Vagina (tissue), 2 donors: ENCODE data around the gene LIFR. TPM values are rescaled to one million over a fixed set of nuclear protein-coding genes. Genes with fewer than 3 reads are reported as not detected.

Source experiments
- DNase-seq, 2 donors: peaks; one replicate each; pipeline ENCODE4 v3.0.0-alpha.2; 2017; ENCODE audit errors: extremely low spot score in 2 of 2
- H3K27ac ChIP-seq: fragments of 200-600 bp; sonication (generic); one replicate; pipeline ENCODE4 v1.5.1; 2019
- H3K27me3 ChIP-seq: fragments of 200-600 bp; sonication (generic); one replicate; pipeline ENCODE4 v1.5.1; 2019
- H3K36me3 ChIP-seq, 2 donors: fragments of 200-600 bp; sonication (generic); one replicate each; pipeline ENCODE4 v1.5.1; 2017 to 2019
- H3K4me1 ChIP-seq: fragments of 200-600 bp; sonication (generic); one replicate; pipeline ENCODE4 v1.5.1; 2019
- H3K4me3 ChIP-seq, 2 donors: fragments of 200-600 bp; sonication (generic); 1 replicate in 1 of 2; 2 replicates in 1 of 2; pipeline ENCODE4 v1.5.1; 2016 to 2019
- H3K9me3 ChIP-seq: fragments of 200-600 bp; sonication (generic); one replicate; pipeline ENCODE4 v1.5.1; 2019
- CTCF ChIP-seq, 3 experiments: fragments of 450-650 bp in 2 of 3; fragments of 200-600 bp in 1 of 3; sonication (generic) in 1 of 3; IDR thresholded peaks; one replicate each; pipeline ENCODE4 v1.5.1; 2017 to 2019; ENCODE audit warnings: antibody characterized with exemption in 3 of 3, mild to moderate bottlenecking in 2 of 3, moderate library complexity in 2 of 3
- POLR2A ChIP-seq, 2 donors: fragments of 450-650 bp; IDR thresholded peaks; one replicate each; pipeline ENCODE4 v1.6.1; 2017; ENCODE audit warnings: antibody characterized with exemption in 2 of 2, mild to moderate bottlenecking in 2 of 2, moderate library complexity in 2 of 2
- POLR2AphosphoS5 ChIP-seq, 2 donors: sonication (generic); formaldehyde crosslinking; IDR thresholded peaks; one replicate each; pipeline ENCODE4 v1.9.0; 2017; ENCODE audit warnings: antibody characterized with exemption in 2 of 2, mild to moderate bottlenecking in 2 of 2, low read depth in 1 of 2; ENCODE audit not compliant: insufficient read depth in 1 of 2
- intact Hi-C: fragments of 100-400 bp; cut with DNase I; formaldehyde crosslinking; loops from one replicate; pipeline ENCODE4 v1.15.1; 2023
- total RNA-seq: library from RNA; depleted of rRNA; stranded (reverse); fragments of >200 nt; gene quantifications from one replicate; pipeline ENCODE4 v1.2.3, GENCODE V29; 2016

LIFR gene
- total RNA-seq, 1 donor from 2014 or later: 63.3 TPM

- no peaks in the 10 kb centered on the region for H3K27me3 ChIP-seq
- no peak overlapping the region for H3K27ac ChIP-seq
- intact Hi-C loops: no loop called here
- no peaks in the 10 kb centered on the region for H3K9me3 ChIP-seq
- TF ChIP-seq POLR2AphosphoS5 (IDR thresholded peaks at IDR 0.05; ENCODE audit: insufficient read depth in 1 of 2, low read depth in 1 of 2): no peak
- TF ChIP-seq POLR2A (IDR thresholded peaks at IDR 0.05): no peak
- TF ChIP-seq CTCF (IDR thresholded peaks at IDR 0.05): no peak
- no peaks in the 10 kb centered on the region for H3K36me3 ChIP-seq
- no peak for DNase-seq
- H3K4me3 ChIP-seq: no peak overlapping the region
- no peaks in the 10 kb centered on the region for H3K4me1 ChIP-seq
Measured at GRCh38 chr5:38479315-38479904, 77.0 kb downstream of the LIFR start.

- Histone ChIP-seq H3K4me1 (no peaks in the 10 kb centered on the region), H3K36me3 (no peaks in the 10 kb centered on the region), H3K27me3 (no peaks in the 10 kb centered on the region), H3K27ac (no peak overlapping the region), H3K4me3 (no peak overlapping the region), H3K9me3 (no peaks in the 10 kb centered on the region)
- intact Hi-C loops: no loop called here
- DNase-seq: no peak
- no peak for TF ChIP-seq POLR2A (IDR thresholded peaks at IDR 0.05)
- no peak for TF ChIP-seq CTCF (IDR thresholded peaks at IDR 0.05)
- TF ChIP-seq POLR2AphosphoS5 (IDR thresholded peaks at IDR 0.05; ENCODE audit: insufficient read depth in 1 of 2, low read depth in 1 of 2): no peak
Measured at GRCh38 chr5:38478878-38479277, 77.6 kb downstream of the LIFR start.

GRCh38 chr5:38478166-38478565, 78.3 kb downstream of the LIFR start:
- no peaks in the 10 kb centered on the region for H3K36me3 ChIP-seq
- TF ChIP-seq POLR2A (IDR thresholded peaks at IDR 0.05) (no peak), POLR2AphosphoS5 (IDR thresholded peaks at IDR 0.05; ENCODE audit: insufficient read depth in 1 of 2, low read depth in 1 of 2) (no peak), CTCF (IDR thresholded peaks at IDR 0.05) (no peak)
- H3K27ac ChIP-seq: no peak overlapping the region
- intact Hi-C loops: no loop called here
- H3K27me3 ChIP-seq: no peaks in the 10 kb centered on the region
- no peak for DNase-seq
- no peak overlapping the region for H3K4me3 ChIP-seq
- no peaks in the 10 kb centered on the region for H3K4me1 ChIP-seq
- H3K9me3 ChIP-seq: no peaks in the 10 kb centered on the region

GRCh38 chr5:38473008-38473407, 83.4 kb downstream of the LIFR start:
- Histone ChIP-seq H3K27me3 (no peaks in the 10 kb centered on the region), H3K9me3 (no peaks in the 10 kb centered on the region), H3K4me3 (no peak overlapping the region), H3K36me3 (no peaks in the 10 kb centered on the region), H3K27ac (no peak overlapping the region), H3K4me1 (peaks cover 20% of the 10 kb centered on the region)
- DNase-seq: no peak
- intact Hi-C loops: no loop called here
- no peak for TF ChIP-seq CTCF (IDR thresholded peaks at IDR 0.05)
- peak in 1 of 2 donors; percentile 13 for TF ChIP-seq POLR2AphosphoS5 (IDR thresholded peaks at IDR 0.05; ENCODE audit: insufficient read depth in 1 of 2, low read depth in 1 of 2)
- no peak for TF ChIP-seq POLR2A (IDR thresholded peaks at IDR 0.05)

- H3K9me3 ChIP-seq: no peaks in the 10 kb centered on the region
- TF ChIP-seq CTCF (IDR thresholded peaks at IDR 0.05) (no peak), POLR2AphosphoS5 (IDR thresholded peaks at IDR 0.05; ENCODE audit: insufficient read depth in 1 of 2, low read depth in 1 of 2) (no peak), POLR2A (IDR thresholded peaks at IDR 0.05) (no peak)
- peaks cover 25% of the 10 kb centered on the region for H3K4me1 ChIP-seq
- H3K36me3 ChIP-seq: no peaks in the 10 kb centered on the region
- H3K27ac ChIP-seq: no peak overlapping the region
- intact Hi-C loops: no loop called here
- H3K4me3 ChIP-seq: no peak overlapping the region
- no peaks in the 10 kb centered on the region for H3K27me3 ChIP-seq
- DNase-seq: no peak
Measured at GRCh38 chr5:38472541-38472940, 83.9 kb downstream of the LIFR start.
